Prostate gland (tissue), 2 donors: ENCODE data around the gene RPS24.

ENCODE experiments used
- CTCF ChIP-seq, 4 experiments: fragments of 200-600 bp in 2 of 4; fragments of 450-650 bp in 2 of 4; sonication (generic) in 2 of 4; IDR thresholded peaks; 1 replicate in 3 of 4; 2 replicates in 1 of 4; pipeline ENCODE4 v1.5.1; 2016 to 2019; ENCODE audit warnings: antibody characterized with exemption in 4 of 4, mild to moderate bottlenecking in 2 of 4, moderate library complexity in 2 of 4
- POLR2A ChIP-seq: fragments of 450-650 bp; IDR thresholded peaks from one replicate; pipeline ENCODE4 v1.6.1; 2016; ENCODE audit warnings: antibody characterized with exemption, mild to moderate bottlenecking
- POLR2AphosphoS5 ChIP-seq: sonication (generic); formaldehyde crosslinking; IDR thresholded peaks from one replicate; pipeline ENCODE4 v1.6.1; 2017; ENCODE audit warnings: antibody characterized with exemption

DNA sequence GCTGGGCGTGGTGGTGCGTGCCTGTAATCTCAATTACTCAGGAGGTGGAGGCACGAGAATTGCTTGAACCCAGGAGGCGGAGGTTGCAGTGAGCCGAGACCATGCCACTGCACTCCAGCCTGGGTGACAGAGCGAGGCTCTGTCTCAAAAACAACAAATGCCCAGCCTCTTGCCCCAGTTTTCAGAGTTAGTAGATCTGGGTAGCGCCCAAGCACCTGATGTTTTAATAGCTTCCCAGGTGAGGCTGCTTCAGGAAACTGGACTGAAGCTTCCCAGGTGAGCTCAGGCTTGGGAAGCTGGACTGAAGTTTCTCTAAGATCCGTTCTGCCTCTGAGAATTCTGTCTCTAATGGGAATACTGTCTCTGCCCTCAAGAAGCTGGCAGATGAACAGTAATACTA, 12.2 kb downstream of the RPS24 start:
- TF ChIP-seq CTCF (IDR thresholded peaks at IDR 0.05): no peak
- no peak for TF ChIP-seq POLR2AphosphoS5
- TF ChIP-seq POLR2A: no peak
